Measurements from ENCODE around the gene C2orf69. TPM values are rescaled to one million over a fixed set of nuclear protein-coding genes. Genes with fewer than 3 reads are reported as not detected.

C2orf69 gene
- total and polyA plus RNA-seq, 2 donors from 2014 or later, result 4.9 to 11.5 TPM

GRCh38 chr2:199916980-199917379, 5.9 kb downstream of the C2orf69 start:
- Histone ChIP-seq H3K27ac (ENCODE audit: low read depth in 2 of 2, low read length in 2 of 2) (no peak overlapping the region), H3K36me3 (ENCODE audit: control insufficient read depth in 2 of 3, insufficient read depth in 3 of 3, low read length in 3 of 3) (peaks cover 0 to 2% (median 0%) of the 10 kb centered on the region in 3 donors), H3K4me1 (ENCODE audit: control insufficient read depth in 2 of 3, insufficient read depth in 2 of 3, low read depth in 1 of 3, low read length in 3 of 3) (peaks cover 0 to 4% (median 3%) of the 10 kb centered on the region in 3 donors), H3K4me3 (ENCODE audit: low read length in 3 of 3) (no peak overlapping the region), H3K9ac (ENCODE audit: low read length in 3 of 3) (no peak overlapping the region), H3K27me3 (ENCODE audit: control insufficient read depth, insufficient read depth, low read length) (no peaks in the 10 kb centered on the region), H3K9me3 (ENCODE audit: control insufficient read depth in 2 of 3, insufficient read depth in 1 of 3, low read length in 3 of 3) (peaks cover 0 to 4% (median 0%) of the 10 kb centered on the region in 3 donors)
- FAIRE-seq (no peak), DNase-seq (no peak)
- intact Hi-C loops (cut with DNase I), result no loop called here
- no peak for TF ChIP-seq CTCF (IDR thresholded peaks at IDR 0.05; ENCODE audit: borderline replicate concordance, extremely low read depth, insufficient read depth)

GRCh38 chr2:199922856-199923255, 11.8 kb downstream of the C2orf69 start:
- no peak overlapping the region for H3K4me3 ChIP-seq (ENCODE audit: low read length in 3 of 3)
- H3K4me1 ChIP-seq (ENCODE audit: control insufficient read depth in 2 of 3, insufficient read depth in 2 of 3, low read depth in 1 of 3, low read length in 3 of 3), result no peaks in the 10 kb centered on the region
- no peak for DNase-seq
- no peak overlapping the region for H3K27ac ChIP-seq (ENCODE audit: low read depth in 2 of 2, low read length in 2 of 2)
- H3K9me3 ChIP-seq (ENCODE audit: control insufficient read depth in 2 of 3, insufficient read depth in 1 of 3, low read length in 3 of 3), result no peaks in the 10 kb centered on the region
- H3K9ac ChIP-seq (ENCODE audit: low read length in 3 of 3), result no peak overlapping the region
- no peaks in the 10 kb centered on the region for H3K27me3 ChIP-seq (ENCODE audit: control insufficient read depth, insufficient read depth, low read length)
- TF ChIP-seq CTCF (IDR thresholded peaks at IDR 0.05; ENCODE audit: borderline replicate concordance, extremely low read depth, insufficient read depth), result no peak
- no peak for FAIRE-seq
- H3K36me3 ChIP-seq (ENCODE audit: control insufficient read depth in 2 of 3, insufficient read depth in 3 of 3, low read length in 3 of 3), result peaks cover 0 to 9% (median 5%) of the 10 kb centered on the region in 3 donors
- intact Hi-C loops (cut with DNase I), result no loop called here

GRCh38 chr2:199923924-199924323, 12.8 kb downstream of the C2orf69 start:
- no peaks in the 10 kb centered on the region for H3K4me1 ChIP-seq (ENCODE audit: control insufficient read depth in 2 of 3, insufficient read depth in 2 of 3, low read depth in 1 of 3, low read length in 3 of 3)
- TF ChIP-seq CTCF (IDR thresholded peaks at IDR 0.05; ENCODE audit: borderline replicate concordance, extremely low read depth, insufficient read depth), result no peak
- H3K27ac ChIP-seq (ENCODE audit: low read depth in 2 of 2, low read length in 2 of 2), result no peak overlapping the region
- intact Hi-C loops (cut with DNase I), result no loop called here
- no peak overlapping the region for H3K9ac ChIP-seq (ENCODE audit: low read length in 3 of 3)
- no peak for DNase-seq
- H3K27me3 ChIP-seq (ENCODE audit: control insufficient read depth, insufficient read depth, low read length), result no peaks in the 10 kb centered on the region
- H3K4me3 ChIP-seq (ENCODE audit: low read length in 3 of 3), result no peak overlapping the region
- no peaks in the 10 kb centered on the region for H3K9me3 ChIP-seq (ENCODE audit: control insufficient read depth in 2 of 3, insufficient read depth in 1 of 3, low read length in 3 of 3)
- H3K36me3 ChIP-seq (ENCODE audit: control insufficient read depth in 2 of 3, insufficient read depth in 3 of 3, low read length in 3 of 3), result peaks cover 0 to 9% (median 5%) of the 10 kb centered on the region in 3 donors
- FAIRE-seq, result no peak

- H3K36me3 ChIP-seq (ENCODE audit: control insufficient read depth in 2 of 3, insufficient read depth in 3 of 3, low read length in 3 of 3), result peaks cover 0 to 9% (median 3%) of the 10 kb centered on the region in 3 donors
- H3K9ac ChIP-seq (ENCODE audit: low read length in 3 of 3), result no peak overlapping the region
- DNase-seq (no peak), FAIRE-seq (no peak)
- no peaks in the 10 kb centered on the region for H3K27me3 ChIP-seq (ENCODE audit: control insufficient read depth, insufficient read depth, low read length)
- no peak for TF ChIP-seq CTCF (IDR thresholded peaks at IDR 0.05; ENCODE audit: borderline replicate concordance, extremely low read depth, insufficient read depth)
- intact Hi-C loops (cut with DNase I), result no loop called here
- no peaks in the 10 kb centered on the region for H3K9me3 ChIP-seq (ENCODE audit: control insufficient read depth in 2 of 3, insufficient read depth in 1 of 3, low read length in 3 of 3)
- H3K27ac ChIP-seq (ENCODE audit: low read depth in 2 of 2, low read length in 2 of 2), result no peak overlapping the region
- H3K4me1 ChIP-seq (ENCODE audit: control insufficient read depth in 2 of 3, insufficient read depth in 2 of 3, low read depth in 1 of 3, low read length in 3 of 3), result no peaks in the 10 kb centered on the region
- H3K4me3 ChIP-seq (ENCODE audit: low read length in 3 of 3), result no peak overlapping the region
Observed at GRCh38 chr2:199926806-199927205, 15.7 kb downstream of the C2orf69 start.
